GM21447 (cell line): ENCODE results near the gene CDH16.

Experiments used
- ATAC-seq: cut with Tn5 transposase; IDR thresholded peaks from one replicate; pipeline ENCODE4 v1.9.1; 2021; ENCODE audit not compliant: unreplicated experiment

CDH16 gene

GRCh38 chr16:66930189-66930588, 11.5 kb upstream of the CDH16 start:
- ATAC-seq, result no peak

GRCh38 chr16:66928702-66929388, 10.2 kb upstream of the CDH16 start:
- ATAC-seq, result no peak

- ATAC-seq, result no peak
Measured at GRCh38 chr16:66927918-66928649, 9.4 kb upstream of the CDH16 start.

DNA sequence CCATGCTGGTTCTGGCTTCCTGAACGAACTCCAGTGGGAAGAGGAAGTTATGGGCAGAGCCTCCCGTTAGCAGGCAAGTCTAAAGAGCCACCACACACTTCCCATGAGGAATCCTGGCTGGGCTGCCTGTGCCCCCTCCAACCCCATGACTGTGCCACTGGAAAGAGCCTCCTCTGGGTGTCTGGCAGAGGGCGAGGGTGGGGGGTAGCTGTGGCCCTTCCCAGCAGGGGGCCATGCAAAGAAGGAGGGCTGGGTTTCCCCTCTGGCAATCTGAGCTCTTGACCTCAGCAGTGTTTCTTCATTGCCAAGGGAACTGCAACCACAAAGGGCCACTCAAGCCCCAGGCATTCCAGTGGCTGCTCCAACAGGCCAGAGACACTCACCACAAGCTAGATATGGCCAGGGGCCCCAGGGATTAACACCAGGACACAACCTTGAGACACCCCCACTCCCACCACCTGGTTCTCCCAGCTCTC, 8.3 kb upstream of the CDH16 start:
- no peak for ATAC-seq

- no peak for ATAC-seq
Measured at GRCh38 chr16:66926171-66926947, 7.7 kb upstream of the CDH16 start.

DNA sequence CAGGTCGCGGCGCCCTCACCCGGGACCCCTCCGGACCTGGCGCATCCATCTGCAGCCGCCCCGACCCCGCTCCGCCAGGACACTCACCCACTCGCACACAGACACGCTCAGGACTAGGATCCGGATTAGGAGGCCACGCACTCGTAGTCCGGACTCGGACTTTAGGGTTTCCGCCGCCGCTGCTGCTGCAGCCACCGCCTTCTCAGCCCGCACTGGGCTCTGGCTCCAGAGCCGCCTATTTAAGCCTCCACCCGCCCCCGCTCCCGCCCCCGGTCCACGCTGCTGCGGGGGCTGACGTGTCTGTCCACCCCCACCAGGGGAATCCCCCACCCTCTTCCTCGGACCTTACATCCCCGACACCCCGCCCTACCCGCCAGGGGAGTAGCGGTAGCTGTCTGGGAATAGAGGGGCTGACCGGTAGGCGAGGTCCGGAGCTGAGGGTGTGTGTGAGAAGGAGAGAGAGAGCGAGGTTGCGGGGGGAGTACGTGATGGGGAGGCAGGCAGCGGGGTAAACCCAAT, 6.7 kb upstream of the CDH16 start, which contains the start of gene RRAD:
Gene RRAD (minus strand): TSS at position 214 of the 519 bp plus-strand sequence. CDS start 356 bp downstream, outside the sequence.
- no peak for ATAC-seq

GRCh38 chr16:66924527-66925321, 6.0 kb upstream of the CDH16 start:
- no peak for ATAC-seq

DNA sequence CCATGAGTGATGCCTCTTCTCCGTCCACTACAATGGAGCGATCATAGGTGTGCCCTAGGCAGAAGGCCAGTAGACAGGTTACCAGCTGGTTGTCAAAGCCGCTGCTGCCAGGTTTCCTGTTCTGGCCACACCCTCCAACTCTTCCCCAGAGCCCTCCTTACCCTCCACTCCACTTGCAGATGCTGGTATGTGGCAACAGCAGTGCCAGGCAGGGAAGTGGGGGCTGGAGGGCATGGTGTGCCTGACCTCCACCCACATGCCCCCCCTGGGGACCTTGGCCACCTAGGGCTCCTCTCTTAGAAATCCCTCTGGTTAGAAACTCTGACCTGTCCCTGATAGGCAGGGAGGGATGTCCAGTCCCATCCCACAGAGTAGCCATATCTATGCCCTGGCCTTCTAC, 5.2 kb upstream of the CDH16 start:
- ATAC-seq, result no peak

DNA sequence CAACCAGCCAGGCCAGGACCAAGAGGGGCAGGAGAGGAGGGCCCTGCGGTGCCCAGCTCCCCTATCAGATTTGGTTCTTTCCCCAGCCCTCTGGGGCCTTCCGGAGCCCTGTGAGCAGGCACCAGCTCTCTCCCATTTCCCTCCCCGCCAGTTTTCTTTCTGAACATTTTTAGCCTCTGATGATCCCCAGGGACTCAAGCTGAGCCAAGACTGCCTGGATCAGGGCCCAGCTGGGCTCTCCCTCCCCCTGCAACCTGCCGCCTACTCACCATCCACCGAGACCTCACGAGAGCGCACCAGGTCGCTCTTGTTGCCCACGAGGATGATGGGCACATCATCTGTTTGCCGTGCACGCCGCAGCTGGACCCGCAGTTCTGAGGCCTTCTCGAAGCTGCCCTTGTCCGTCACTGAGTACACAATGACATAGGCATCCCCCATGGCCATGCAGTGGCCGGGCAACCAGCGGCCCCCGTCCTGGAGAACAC, 4.6 kb upstream of the CDH16 start:
- no peak for ATAC-seq

DNA sequence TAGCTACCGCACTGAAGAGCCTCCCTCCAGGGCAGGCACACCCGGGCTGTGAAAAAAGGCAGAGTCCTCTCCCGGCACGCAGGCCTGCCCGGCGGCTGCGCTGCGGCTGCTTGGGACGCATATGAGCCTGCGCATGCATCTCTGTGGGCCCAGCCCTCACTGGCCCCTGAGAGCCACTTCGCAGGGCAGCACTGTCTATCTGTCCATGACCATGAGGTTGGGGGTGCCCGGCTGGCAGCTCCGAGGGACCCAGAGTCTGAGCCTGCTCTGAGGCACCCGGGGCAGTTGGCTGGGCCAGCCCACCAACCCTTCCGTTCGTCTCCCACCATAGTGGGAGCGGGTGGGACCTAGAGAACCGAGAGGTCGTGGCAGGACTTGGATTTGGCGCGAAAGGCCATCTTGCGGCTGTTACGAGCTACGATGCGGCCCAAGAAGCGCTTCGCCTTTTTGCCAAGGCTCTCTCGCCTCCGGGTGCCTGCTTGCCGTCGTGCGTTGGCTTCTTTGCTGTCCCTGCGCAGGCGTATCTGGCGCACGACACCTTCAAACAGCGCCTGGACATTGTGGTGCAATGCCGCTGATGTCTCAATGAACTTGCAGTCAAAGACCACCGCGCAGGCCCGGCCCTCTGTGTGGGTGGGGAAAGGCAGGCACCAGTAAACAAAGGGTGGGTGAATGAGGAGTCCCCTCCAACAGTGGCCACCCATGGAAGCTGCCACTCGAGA, 3.2 kb upstream of the CDH16 start:
- ATAC-seq, result no peak

DNA sequence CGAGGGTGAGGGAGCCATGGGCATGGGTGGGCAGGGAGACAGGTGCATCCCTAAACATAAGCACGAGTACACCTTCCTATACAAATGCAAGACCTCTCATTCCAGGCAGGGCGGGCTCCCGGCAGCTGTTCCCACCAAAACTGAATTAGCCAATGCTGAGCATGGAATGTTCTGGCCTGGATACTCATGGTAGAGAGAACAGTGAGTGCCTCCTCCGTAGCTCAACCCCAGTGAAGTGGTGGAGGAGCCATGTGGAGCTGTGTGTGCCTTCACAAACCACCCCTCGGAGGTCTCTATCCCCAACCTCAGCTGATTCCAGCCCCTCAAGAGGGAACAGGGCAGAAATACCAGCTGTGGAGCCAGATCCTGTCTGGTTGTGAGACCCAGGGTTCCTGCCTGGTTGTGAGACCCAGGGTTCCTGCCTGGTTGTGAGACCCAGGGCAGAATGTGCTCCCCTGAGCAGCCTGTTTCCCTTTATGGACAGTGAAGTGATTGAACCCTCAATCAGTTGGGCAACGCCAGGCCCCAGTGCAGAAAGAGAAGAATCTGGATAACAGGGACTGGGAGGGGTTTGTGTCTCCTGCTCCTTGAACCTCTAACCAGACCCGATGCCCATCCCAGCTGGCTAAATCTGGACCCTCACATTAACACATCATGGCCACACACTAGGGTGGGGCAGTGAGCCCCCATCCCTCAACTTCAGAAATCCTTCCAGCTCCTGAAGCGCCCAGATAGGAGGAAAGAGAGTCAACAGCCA, 2.4 kb upstream of the CDH16 start:
- no peak for ATAC-seq

- no peak for ATAC-seq
Measured at GRCh38 chr16:66920299-66920590, 1.6 kb upstream of the CDH16 start.

- no peak for ATAC-seq
Measured at GRCh38 chr16:66919569-66920298, 1.0 kb upstream of the CDH16 start.

DNA sequence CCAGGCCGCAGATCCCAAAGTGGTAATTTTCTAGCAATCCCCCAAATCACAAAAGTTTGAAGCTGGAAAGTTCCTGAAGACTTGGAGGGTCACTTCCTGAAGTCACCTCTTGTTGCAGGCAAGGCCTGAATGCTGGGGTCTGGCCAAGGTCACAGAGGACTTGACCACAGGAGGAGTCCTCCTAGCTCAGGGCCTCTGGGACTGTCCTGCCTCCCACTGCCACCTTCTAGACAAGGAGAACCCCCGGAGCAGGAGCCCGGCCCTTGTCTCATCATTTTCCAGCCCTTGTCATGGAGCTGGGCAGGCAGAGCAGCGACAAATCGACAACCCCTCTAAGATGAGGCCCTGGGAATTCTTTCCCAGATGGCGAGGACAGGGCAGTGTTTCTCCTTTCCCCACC, 330 bp downstream of the CDH16 start:
- ATAC-seq, result no peak

DNA sequence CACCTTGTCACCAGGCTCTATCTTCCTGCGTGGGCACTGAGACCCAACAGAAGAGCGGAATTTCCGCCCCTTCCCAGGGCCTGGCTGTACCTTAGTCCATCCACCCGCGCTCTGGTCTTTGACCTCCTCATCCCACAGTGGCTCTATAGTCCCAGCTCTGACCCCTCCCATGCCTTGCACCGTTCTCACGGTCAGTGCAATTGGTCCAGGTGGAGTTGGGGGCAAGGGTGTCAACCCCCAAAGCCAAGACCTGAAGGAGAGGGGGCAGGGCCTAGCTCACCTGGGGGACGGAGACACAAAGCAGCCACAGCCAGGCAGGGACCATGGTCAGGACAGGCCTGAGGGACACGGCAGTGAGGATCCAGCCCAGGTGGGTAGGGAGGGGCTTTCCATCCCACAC, 944 bp downstream of the CDH16 start:
- no peak for ATAC-seq

DNA sequence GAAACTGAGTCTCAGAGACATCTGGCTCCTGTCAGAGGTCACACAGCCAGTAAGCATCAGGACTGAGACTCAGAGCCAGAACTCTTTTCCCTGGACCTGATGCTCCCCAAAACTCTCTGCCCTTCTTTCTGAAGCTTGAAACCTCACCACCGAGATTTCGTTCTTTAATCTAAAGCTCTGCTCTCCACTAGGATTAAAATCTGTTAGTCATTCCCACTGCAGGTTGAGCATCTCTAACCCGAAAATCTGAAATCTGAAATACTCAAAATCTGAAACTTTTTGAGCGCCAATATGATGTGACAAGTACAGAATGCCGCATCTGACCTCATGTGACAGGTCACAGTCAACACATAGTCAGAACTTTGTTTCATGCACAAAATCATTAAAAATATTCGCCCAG, 2.2 kb downstream of the CDH16 start:
- ATAC-seq, result no peak

DNA sequence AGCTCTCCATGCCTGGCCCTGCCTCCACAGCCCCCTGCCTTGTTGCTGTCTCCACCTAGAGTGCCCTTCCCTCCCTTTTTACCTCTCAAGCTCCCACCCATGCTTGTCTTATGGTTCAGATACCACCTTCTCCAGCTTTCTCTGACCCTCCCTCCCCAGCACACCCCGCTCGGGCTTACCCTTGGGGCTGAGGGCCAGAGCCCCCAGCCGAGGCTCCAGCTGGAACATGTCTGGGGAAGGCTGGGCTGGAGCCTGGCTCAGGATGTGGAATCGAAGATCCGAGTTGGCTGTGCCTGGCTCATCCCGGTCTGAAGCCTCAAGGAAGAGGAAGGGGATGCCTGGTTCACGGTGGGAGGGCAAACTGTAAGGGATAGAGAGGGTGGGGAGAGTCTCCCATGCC, 3.6 kb downstream of the CDH16 start:
- ATAC-seq, result no peak

GRCh38 chr16:66914541-66914940, 4.1 kb downstream of the CDH16 start:
- ATAC-seq, result no peak

DNA sequence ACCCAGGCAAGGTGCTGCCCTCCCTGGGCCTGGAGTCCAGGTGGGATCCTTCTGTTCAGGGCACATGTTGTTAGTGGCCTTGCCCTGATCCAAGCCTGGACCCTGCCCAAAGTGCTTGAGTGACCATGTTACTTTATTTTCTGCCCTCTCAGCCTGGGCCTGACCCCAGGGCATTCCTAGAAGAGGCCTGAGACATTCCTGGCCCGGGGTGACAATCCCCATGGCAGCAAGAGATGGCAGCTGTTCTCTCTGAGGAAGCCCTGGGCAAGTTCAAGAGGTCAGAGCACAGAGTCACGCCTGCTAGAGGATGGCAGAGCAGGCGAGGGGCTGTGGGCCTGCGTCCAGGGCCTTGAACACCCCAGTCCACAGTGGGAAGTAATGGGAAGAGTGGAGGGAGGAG, 5.0 kb downstream of the CDH16 start:
- no peak for ATAC-seq
